ENCODE data around the gene SYNDIG1.

Gene SYNDIG1

GRCh38 chr20:24692446-24693200, 223.2 kb downstream of the SYNDIG1 start:
- DNase-seq (ENCODE audit: low spot score) = no peak

GRCh38 chr20:24693466-24694156, 224.2 kb downstream of the SYNDIG1 start:
- no peak for DNase-seq (ENCODE audit: low spot score)

DNA sequence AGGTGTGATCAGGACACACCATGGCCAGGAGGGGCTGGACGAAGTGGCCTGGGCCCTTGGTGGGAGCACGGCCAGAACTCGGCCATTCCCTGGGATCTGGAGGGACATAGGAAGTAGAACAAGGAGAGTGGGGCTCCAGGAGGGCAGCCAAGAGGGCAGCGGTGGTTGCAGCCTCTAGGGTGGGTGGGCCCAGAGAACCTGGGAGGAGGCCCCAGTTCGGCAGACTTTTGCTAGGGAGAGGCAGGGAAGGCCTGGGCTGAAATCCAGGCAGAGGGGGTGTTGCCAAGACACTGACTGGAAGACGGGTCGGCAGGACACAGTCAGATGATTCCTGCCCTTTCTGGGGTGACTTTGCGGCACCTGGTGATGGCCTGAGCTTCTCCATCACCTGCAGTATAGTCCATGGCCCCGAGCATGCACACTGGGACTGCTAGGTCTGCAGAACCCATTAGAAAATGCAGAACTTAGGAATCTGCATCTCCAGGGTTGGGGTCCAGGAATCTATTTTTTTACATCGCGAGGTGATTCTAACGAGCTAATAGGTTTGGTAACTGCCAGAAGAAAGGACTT, 224.8 kb downstream of the SYNDIG1 start:
- DNase-seq (ENCODE audit: low spot score) = no peak

GRCh38 chr20:24694727-24695528, 225.5 kb downstream of the SYNDIG1 start:
- DNase-seq (ENCODE audit: low spot score) = no peak

GRCh38 chr20:24695529-24696225, 226.2 kb downstream of the SYNDIG1 start:
- no peak for DNase-seq (ENCODE audit: low spot score)

DNA sequence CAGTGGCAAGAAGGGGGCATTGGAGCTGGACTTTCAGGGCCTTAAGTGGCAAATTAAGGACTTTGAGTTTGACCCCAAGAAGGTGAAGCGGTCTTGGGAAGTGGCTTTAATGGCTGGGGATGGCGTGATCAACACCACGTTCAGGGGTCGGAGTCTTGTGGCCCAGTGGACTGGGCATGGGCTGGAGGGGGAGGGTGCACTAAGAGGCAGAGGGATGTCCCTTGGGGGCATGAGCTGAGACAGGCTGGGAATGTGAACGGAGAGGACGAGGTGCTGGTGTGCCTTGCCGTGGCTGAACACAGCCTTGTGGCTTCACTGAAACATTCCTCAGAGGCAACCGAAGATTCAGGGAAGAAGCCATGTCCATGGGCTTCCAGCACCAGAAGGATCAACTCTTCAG, 227.0 kb downstream of the SYNDIG1 start:
- DNase-seq (ENCODE audit: low spot score) = no peak

DNA sequence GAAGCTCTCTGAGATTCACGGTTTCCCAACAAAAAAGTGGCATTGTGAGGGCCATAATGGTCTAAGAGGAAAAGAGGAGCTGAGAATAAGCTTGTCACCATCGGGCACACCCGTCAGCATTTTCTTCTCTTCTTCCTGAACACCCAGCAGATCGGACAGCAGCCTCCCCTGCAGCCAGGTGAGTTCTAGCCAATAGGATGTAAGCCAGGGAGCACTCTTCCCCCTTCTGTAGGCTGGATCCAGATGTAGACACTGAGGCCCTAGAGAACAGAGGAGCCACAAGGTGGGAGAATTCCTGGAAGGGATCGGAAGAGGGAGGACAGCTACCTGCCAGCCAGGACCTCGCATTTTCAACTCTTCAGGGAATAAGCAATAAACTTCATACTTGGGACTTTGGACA, 228.0 kb downstream of the SYNDIG1 start:
- no peak for DNase-seq (ENCODE audit: low spot score)

DNA sequence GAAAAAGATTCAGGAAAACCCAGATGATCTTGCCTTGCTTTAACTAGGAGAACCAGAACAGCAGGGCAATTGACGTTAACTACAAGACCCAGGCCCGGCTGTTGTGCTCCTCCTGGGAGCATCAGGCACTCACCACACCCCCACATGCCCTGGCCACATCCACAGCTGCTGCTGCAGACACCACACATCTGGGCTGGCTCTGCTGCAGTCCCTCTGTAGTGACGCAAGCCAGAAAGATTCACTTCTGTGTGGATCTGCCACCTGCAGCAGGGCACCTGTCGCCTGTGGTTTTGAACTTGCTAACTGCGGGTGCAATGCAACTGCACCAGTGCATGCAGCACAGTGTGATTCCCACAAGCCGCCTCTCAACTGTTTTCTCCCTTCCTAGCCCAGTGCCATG, 228.8 kb downstream of the SYNDIG1 start:
- no peak for DNase-seq (ENCODE audit: low spot score)

- DNase-seq (ENCODE audit: low spot score) = no peak
These were observed 229.3 kb downstream of the SYNDIG1 start for GRCh38 chr20:24698706-24699206.

DNA sequence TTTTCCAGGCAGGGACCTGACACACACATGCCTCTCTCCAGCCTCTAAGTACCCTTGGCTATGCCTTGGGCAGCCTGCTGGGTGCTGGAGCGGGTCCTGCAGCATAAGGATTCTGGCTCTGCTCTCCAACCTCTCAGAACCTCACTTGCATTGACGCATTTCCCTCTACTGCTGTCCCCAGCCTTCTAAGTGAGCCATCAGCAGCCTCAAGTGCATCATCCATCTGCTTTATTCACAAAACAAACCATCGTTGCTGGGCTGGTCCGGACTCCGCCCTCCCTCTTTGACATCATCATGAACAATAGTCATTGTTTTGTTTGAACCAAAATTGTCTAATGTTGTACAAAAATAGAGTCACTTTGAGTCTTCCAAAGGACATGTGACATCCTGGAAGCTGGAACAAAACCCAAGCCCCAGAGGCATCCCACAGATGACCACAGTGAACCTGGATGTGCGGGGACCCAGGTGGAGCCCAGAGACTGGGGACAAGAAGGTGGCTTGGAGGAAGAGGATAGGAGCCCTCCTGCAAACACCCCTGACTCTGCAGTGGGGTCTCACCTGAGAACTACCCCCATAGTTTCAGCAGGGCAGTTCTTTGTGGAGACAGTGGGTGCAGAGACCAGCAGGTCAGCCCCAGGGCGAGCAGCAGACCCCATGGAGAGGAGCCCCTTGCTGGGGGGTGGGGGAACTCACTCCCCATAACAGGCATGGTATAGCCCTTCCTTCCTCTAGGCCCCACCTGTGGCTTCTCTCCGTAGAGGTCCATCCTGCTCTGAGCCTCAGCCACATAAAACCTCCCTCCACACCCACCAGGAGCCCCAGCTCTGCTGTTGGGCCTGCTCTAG, 230.1 kb downstream of the SYNDIG1 start:
- no peak for DNase-seq (ENCODE audit: low spot score)

DNA sequence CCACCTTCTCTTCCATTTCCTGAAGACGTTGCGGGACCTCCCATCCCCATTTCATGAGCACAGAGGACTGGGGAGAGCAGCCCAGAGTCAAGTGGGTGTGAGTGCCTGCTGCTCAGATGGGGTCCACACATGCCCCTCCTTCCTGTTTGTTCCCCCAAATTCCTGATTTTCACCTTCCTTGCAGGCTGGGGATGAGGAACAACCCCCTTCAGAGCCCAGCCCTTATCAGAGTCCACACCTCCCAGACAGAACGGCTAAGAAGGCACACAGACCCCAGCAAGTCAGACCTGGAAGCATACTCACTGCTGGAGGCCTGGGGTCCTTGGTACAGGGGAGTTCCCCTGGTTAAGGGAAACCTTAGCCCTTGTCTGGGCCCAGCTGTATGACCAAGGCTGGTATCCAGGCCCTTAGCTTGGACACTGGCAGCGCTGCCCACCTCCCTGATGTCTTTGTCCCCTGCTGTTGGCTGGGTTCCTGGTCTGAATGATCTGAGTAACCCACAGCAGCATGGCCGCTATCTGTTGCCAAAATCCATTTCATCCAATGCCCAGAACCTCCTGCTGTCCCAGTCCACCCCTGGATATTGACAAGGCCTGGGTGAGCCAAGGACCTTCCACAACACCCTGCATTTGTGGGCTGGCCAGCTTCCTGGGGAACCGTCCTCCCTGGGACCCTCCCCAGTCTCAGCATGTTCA, 230.9 kb downstream of the SYNDIG1 start:
- no peak for DNase-seq (ENCODE audit: low spot score)

DNA sequence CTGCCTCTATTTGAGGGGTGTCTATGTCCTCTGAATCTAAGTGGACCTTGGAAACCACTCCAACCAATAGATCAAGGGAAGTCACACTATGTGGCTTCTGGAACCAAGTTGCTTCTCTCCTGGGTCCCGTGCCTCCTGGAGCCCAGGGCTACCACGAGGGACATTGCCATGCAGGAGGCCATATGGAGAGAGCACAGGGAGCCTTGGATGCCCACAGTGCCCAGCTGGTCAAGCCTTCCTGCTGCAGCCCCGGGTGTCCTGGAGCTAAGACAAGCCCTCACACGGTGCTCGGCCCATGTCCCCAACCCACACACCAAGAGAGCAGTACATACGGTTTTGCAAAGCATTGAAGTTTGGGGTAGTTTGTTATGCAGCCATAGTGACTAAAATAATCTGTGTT, 231.6 kb downstream of the SYNDIG1 start:
- no peak for DNase-seq (ENCODE audit: low spot score)

- DNase-seq (ENCODE audit: low spot score) = no peak
These were observed 232.2 kb downstream of the SYNDIG1 start for GRCh38 chr20:24701668-24702067.

GRCh38 chr20:24702501-24703283, 233.3 kb downstream of the SYNDIG1 start:
- no peak for DNase-seq (ENCODE audit: low spot score)

- DNase-seq (ENCODE audit: low spot score) = no peak
These were observed 233.8 kb downstream of the SYNDIG1 start for GRCh38 chr20:24703284-24703610.

DNA sequence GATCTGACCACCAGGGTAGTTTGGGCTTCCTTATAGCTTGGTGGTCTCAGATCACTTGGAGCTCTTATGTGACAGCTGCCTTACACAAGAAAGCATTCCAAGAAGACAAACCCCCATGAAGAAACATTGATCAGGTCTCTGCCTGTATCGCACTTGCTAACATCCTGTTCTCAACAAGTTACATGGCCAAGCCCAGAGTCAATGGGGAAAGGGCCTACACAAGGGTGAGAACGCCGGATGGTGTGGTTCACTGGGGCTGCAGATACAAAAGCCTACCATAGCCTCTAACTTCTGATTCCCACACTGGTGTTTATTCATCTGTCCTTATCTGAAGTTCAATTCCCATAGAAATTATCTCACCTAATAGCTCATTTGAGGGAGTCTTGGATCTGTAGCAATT, 235.5 kb downstream of the SYNDIG1 start:
- no peak for DNase-seq (ENCODE audit: low spot score)

- DNase-seq (ENCODE audit: low spot score) = no peak
These were observed 236.1 kb downstream of the SYNDIG1 start for GRCh38 chr20:24705486-24705885.

DNA sequence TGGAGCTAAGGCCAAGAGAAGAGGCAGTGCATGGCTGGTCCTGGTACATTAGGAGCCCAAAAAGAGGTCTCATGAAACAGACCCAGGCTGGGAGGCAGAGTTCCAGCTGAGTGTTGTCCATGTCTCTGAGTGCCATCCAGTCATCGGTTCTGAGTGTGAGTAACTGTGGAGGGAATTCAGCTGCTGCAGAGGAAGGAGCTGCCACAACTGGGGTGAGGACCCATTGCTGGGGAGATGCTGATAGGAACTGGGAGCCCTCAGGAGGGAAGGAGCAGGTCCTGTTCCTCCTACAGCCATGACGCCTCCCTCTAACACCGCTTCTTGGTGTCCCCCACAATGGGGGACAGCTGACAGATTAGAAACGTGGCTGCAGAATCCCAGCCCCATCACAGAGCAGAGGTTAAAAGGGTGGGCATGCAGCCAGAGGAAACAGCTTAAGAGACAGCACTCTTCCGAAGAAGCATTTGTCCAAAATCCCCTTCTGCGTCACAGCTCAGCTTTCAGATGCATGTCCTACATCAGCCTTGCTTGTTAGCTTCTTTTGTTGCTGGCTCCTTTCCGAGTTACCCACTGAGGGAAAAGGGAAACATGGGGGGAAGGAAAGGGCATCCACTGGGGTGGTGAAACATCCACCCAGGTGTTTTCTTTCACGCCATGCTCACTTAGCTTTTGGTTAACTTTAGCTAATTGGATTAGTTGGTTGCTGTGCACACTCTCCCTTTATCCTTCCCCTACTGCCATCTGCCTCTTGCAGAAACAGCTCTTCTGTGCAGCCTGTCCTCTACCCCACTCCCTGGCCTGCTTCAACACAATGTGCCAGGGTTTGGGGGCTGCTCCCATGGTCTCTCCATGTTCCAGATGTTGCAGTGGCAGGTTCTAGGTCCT, 239.2 kb downstream of the SYNDIG1 start:
- DNase-seq (ENCODE audit: low spot score) = no peak
